B cell (primary cell): Measurements from ENCODE around the gene CRYBG3.

Source experiments
- EZH2 ChIP-seq: IDR thresholded peaks from 2 replicates; pipeline ENCODE4 v1.6.1; 2012; ENCODE audit warnings: borderline replicate concordance, low read depth, mild to moderate bottlenecking, moderate library complexity, low read length; ENCODE audit not compliant: insufficient read depth, poor library complexity, severe bottlenecking
- TF ChIP-seq, protein P1 (sequence below): fragments of 200-600 bp; IDR thresholded peaks from one replicate; pipeline ENCODE4 v1.8.0; 2022; ENCODE audit warnings: antibody characterized with exemption, mild to moderate bottlenecking

GRCh38 chr3:97993526-97993925 lies 171.7 kb downstream of the CRYBG3 start:
- TF ChIP-seq, protein P1, sequence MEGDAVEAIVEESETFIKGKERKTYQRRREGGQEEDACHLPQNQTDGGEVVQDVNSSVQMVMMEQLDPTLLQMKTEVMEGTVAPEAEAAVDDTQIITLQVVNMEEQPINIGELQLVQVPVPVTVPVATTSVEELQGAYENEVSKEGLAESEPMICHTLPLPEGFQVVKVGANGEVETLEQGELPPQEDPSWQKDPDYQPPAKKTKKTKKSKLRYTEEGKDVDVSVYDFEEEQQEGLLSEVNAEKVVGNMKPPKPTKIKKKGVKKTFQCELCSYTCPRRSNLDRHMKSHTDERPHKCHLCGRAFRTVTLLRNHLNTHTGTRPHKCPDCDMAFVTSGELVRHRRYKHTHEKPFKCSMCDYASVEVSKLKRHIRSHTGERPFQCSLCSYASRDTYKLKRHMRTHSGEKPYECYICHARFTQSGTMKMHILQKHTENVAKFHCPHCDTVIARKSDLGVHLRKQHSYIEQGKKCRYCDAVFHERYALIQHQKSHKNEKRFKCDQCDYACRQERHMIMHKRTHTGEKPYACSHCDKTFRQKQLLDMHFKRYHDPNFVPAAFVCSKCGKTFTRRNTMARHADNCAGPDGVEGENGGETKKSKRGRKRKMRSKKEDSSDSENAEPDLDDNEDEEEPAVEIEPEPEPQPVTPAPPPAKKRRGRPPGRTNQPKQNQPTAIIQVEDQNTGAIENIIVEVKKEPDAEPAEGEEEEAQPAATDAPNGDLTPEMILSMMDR, result no peak
- no peak for TF ChIP-seq EZH2
